K562 (cell line): ENCODE data around the gene MFSD12. TPM values are rescaled to one million over a fixed set of nuclear protein-coding genes. Genes with fewer than 3 reads are reported as not detected.

Source experiments
- BHLHE40 ChIP-seq: IDR thresholded peaks from 2 replicates; pipeline ENCODE4 v1.6.1; 2011; ENCODE audit warnings: low read length, improper control_type of control experiment
- E2F4 ChIP-seq: sonication (generic); formaldehyde crosslinking; IDR thresholded peaks from 2 replicates; pipeline ENCODE4 v1.8.0; 2022; ENCODE audit warnings: mild to moderate bottlenecking, low read depth, missing genetic modification reagents
- GATA2 ChIP-seq: sonication (generic); formaldehyde crosslinking; IDR thresholded peaks from 2 replicates; pipeline ENCODE4 v1.4.0; 2020; ENCODE audit warnings: mild to moderate bottlenecking, missing genetic modification reagents
- HDAC2 ChIP-seq: fragments of 450-650 bp; IDR thresholded peaks from 2 replicates; pipeline ENCODE4 v1.6.1; 2016; ENCODE audit warnings: mild to moderate bottlenecking
- MIER1 ChIP-seq: fragments of 450-650 bp; IDR thresholded peaks from 2 replicates; pipeline ENCODE4 v1.6.1; 2016; ENCODE audit warnings: antibody characterized with exemption, mild to moderate bottlenecking, low read depth
- NCOA6 ChIP-seq: fragments of 450-650 bp; IDR thresholded peaks from 2 replicates; pipeline ENCODE4 v1.6.1; 2017; ENCODE audit warnings: mild to moderate bottlenecking
- RCOR1 ChIP-seq, 2 experiments: IDR thresholded peaks; 2 replicates each; pipeline ENCODE4 v1.6.1; 2012; ENCODE audit warnings: low read depth in 2 of 2, low read length in 2 of 2, borderline replicate concordance in 1 of 2, improper control_type of control experiment in 1 of 2
- RFX1 ChIP-seq: fragments of 450-650 bp; IDR thresholded peaks from 2 replicates; pipeline ENCODE4 v1.6.1; 2016; ENCODE audit warnings: mild to moderate bottlenecking, moderate library complexity
- SMARCA5 ChIP-seq: fragments of 450-650 bp; IDR thresholded peaks from 2 replicates; pipeline ENCODE4 v1.6.1; 2016
- SMARCE1 ChIP-seq: fragments of 450-650 bp; IDR thresholded peaks from 2 replicates; pipeline ENCODE4 v1.7.1; 2016; ENCODE audit warnings: mild to moderate bottlenecking
- SP1 ChIP-seq: sonication (generic); formaldehyde crosslinking; IDR thresholded peaks from 2 replicates; pipeline ENCODE4 v1.8.1; 2022; ENCODE audit warnings: mild to moderate bottlenecking, missing genetic modification reagents
- TBL1XR1 ChIP-seq, 2 experiments: IDR thresholded peaks; 2 replicates each; pipeline ENCODE4 v1.6.1; 2012; ENCODE audit warnings: improper control_type of control experiment in 2 of 2, low read length in 2 of 2, mild to moderate bottlenecking in 1 of 2
- WHSC1 ChIP-seq: IDR thresholded peaks from one replicate; pipeline ENCODE4 v1.6.1; 2012; ENCODE audit warnings: low read length, control low read depth, inconsistent platforms
- ZFP36 ChIP-seq: fragments of 150-350 bp; IDR thresholded peaks from 2 replicates; pipeline ENCODE4 v1.6.1; 2018; ENCODE audit warnings: low read length, low read depth; ENCODE audit not compliant: partially characterized antibody
- ZNF583 ChIP-seq: fragments of 250-450 bp; sonication (Bioruptor Pico); IDR thresholded peaks from 2 replicates; pipeline ENCODE4 v1.4.0; 2020
- ZNF699 ChIP-seq: fragments of 250-450 bp; sonication (Bioruptor Pico); IDR thresholded peaks from 2 replicates; pipeline ENCODE4 v1.8.0; 2021; ENCODE audit warnings: mild to moderate bottlenecking, moderate library complexity; ENCODE audit not compliant: insufficient replicate concordance
- polyA plus RNA-seq, 8 experiments: library from polyadenylated mRNA; depleted of rRNA in 4 of 8; stranded (reverse) in 5 of 8; unstranded in 3 of 8; fragments of >200 nt; fragmentation: Nextera tagmentation in 2 of 8; fragmentation: Illumina TruSeq in 1 of 8; extraction: Ambion mirVana in 2 of 8; extraction: Trizol in 1 of 8; gene quantifications; 2 replicates each; pipeline versions ENCODE4 v1.2.1 to v1.2.3, GENCODE V29; 2011 to 2014; ENCODE audit warnings: inconsistent platforms in 1 of 8, missing spikeins in 1 of 8
- total RNA-seq, 7 experiments: library from RNA; depleted of rRNA in 6 of 7; stranded (reverse); fragments of >200 nt in 6 of 7; fragmentation: Illumina TruSeq in 2 of 7; extraction: Trizol in 2 of 7; gene quantifications; 2 replicates each; pipeline versions ENCODE4 v1.2.1 to v1.2.3, GENCODE V29; 2011 to 2021; ENCODE audit warnings: low replicate concordance in 1 of 7
- TF ChIP-seq, protein P1 (sequence below): fragments of 450-650 bp; IDR thresholded peaks from 2 replicates; pipeline ENCODE4 v1.6.1; 2016; ENCODE audit warnings: borderline replicate concordance
- TF ChIP-seq, protein P2 (sequence below): fragments of 250-450 bp; sonication (Bioruptor Pico); IDR thresholded peaks from 2 replicates; pipeline ENCODE4 v1.5.0; 2020; ENCODE audit warnings: mild to moderate bottlenecking
- TF ChIP-seq, protein P3 (sequence below), 2 experiments: fragments of 200-800 bp in 1 of 2; sonication (Bioruptor generic) in 1 of 2; sonication (generic) in 1 of 2; formaldehyde crosslinking in 1 of 2; IDR thresholded peaks in 1 of 2; conservative IDR thresholded peaks in 1 of 2; 2 replicates each; pipeline versions ENCODE4 v1.5.0 to v1.6.1; 2016 to 2020; ENCODE audit warnings: missing compliant biosample characterization in 1 of 2, missing genetic modification characterization in 1 of 2, missing genetic modification reagents in 1 of 2

The MFSD12 gene
- total and polyA plus RNA-seq, 9 of the 15 experiments (the other 6 are each of a cell fraction or from before 2014, with no cell fraction given) = 0.69 to 112 (median 31.8) TPM

DNA sequence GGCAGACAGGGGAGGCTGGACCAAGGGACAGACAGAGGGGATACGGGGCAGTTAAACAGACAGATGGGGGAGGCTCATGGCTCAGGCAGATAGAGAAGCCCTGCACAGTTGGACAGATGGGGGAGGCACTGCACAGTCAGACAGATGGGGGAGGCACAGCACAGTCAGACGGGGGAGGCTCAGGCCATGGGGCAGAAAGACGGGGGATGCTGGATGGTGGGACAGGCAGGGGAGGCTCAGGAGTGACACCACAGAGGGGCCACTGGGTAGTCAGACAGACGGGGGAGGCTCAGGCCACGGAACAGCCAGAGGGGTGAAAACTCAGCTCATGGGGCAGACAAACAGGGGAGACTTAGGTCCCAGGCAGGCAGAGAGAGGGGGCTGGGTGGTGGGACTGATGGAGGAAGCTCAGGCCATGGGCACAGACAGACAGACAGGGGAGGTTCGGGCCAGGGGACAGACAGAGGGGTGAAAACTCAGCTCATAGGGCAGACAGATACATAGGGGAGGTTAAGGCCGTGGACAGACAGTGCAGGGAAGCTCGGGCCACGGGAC, 886 bp downstream of the MFSD12 start (continued):
- TF ChIP-seq, protein P1, sequence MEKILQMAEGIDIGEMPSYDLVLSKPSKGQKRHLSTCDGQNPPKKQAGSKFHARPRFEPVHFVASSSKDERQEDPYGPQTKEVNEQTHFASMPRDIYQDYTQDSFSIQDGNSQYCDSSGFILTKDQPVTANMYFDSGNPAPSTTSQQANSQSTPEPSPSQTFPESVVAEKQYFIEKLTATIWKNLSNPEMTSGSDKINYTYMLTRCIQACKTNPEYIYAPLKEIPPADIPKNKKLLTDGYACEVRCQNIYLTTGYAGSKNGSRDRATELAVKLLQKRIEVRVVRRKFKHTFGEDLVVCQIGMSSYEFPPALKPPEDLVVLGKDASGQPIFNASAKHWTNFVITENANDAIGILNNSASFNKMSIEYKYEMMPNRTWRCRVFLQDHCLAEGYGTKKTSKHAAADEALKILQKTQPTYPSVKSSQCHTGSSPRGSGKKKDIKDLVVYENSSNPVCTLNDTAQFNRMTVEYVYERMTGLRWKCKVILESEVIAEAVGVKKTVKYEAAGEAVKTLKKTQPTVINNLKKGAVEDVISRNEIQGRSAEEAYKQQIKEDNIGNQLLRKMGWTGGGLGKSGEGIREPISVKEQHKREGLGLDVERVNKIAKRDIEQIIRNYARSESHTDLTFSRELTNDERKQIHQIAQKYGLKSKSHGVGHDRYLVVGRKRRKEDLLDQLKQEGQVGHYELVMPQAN = 0 out of 2 replicates have a peak, but pooled peaks have one; percentile 51
- TF ChIP-seq HDAC2 (0 out of 2 replicates have a peak, but pooled peaks have one; percentile 45), ZFP36 (peak; percentile 98), TBL1XR1 (IDR thresholded peaks at IDR 0.05; ENCODE audit: low read length in 2 of 2) (peak in 1 of 2 experiments; percentile 17; a peak in 1 of 4 replicates), SMARCE1 (peak; percentile 59), ZNF699 (CRISPR knock-in tag) (no peak), WHSC1 (no peak), SMARCA5 (peak; percentile 55; the same call in 1 of the 2 replicates), E2F4 (0 out of 2 replicates have a peak, but pooled peaks have one; percentile 23), MIER1 (peak; percentile 66; the same call in 1 of the 2 replicates), SP1 (CRISPR knock-in tag) (peak; percentile 54; the same call in 1 of the 2 replicates), ZNF583 (no peak), BHLHE40 (peak; percentile 14; the same call in 1 of the 2 replicates), RFX1 (no peak), GATA2 (CRISPR knock-in tag) (no peak; the same call in 1 of the 2 replicates), RCOR1 (IDR thresholded peaks at IDR 0.05; ENCODE audit: borderline replicate concordance in 1 of 2, low read depth in 2 of 2, low read length in 2 of 2) (no peak), NCOA6 (no peak)
- TF ChIP-seq, protein P2, sequence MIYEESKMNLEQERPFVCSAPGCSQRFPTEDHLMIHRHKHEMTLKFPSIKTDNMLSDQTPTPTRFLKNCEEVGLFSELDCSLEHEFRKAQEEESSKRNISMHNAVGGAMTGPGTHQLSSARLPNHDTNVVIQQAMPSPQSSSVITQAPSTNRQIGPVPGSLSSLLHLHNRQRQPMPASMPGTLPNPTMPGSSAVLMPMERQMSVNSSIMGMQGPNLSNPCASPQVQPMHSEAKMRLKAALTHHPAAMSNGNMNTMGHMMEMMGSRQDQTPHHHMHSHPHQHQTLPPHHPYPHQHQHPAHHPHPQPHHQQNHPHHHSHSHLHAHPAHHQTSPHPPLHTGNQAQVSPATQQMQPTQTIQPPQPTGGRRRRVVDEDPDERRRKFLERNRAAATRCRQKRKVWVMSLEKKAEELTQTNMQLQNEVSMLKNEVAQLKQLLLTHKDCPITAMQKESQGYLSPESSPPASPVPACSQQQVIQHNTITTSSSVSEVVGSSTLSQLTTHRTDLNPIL (CRISPR knock-in tag) = no peak
- TF ChIP-seq, protein P3, sequence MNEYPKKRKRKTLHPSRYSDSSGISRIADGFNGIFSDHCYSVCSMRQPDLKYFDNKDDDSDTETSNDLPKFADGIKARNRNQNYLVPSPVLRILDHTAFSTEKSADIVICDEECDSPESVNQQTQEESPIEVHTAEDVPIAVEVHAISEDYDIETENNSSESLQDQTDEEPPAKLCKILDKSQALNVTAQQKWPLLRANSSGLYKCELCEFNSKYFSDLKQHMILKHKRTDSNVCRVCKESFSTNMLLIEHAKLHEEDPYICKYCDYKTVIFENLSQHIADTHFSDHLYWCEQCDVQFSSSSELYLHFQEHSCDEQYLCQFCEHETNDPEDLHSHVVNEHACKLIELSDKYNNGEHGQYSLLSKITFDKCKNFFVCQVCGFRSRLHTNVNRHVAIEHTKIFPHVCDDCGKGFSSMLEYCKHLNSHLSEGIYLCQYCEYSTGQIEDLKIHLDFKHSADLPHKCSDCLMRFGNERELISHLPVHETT (CRISPR knock-in tag; conservative IDR thresholded peaks at IDR 0.05 in 1 of 2, IDR thresholded peaks at IDR 0.05 in 1 of 2) = 0 out of 4 replicates have a peak, but pooled peaks of 1 of the 2 experiments have one; percentile 30
